Nephron progenitor cell (in vitro differentiated cells): ENCODE data around the gene PIM3.

Source experiments
- DNase-seq: peaks from one replicate; pipeline ENCODE4 v3.0.0; 2021
- H3K27ac Mint-ChIP-seq: 2 replicates; pipeline ENCODE4 v1.8.0; 2021; ENCODE audit warnings: mild to moderate bottlenecking, moderate library complexity, mixed read lengths
- H3K27me3 Mint-ChIP-seq: 2 replicates; pipeline ENCODE4 v1.8.0; 2021; ENCODE audit warnings: mild to moderate bottlenecking, low read depth, mixed read lengths; ENCODE audit not compliant: poor library complexity
- H3K36me3 Mint-ChIP-seq: 2 replicates; pipeline ENCODE4 v1.8.0; 2021; ENCODE audit warnings: low read depth, mixed read lengths
- H3K4me1 Mint-ChIP-seq: 2 replicates; pipeline ENCODE4 v1.8.0; 2021; ENCODE audit warnings: mixed read lengths
- H3K4me3 Mint-ChIP-seq: 2 replicates; pipeline ENCODE4 v1.8.0; 2021; ENCODE audit warnings: mild to moderate bottlenecking, moderate library complexity, mixed read lengths
- H3K9me3 Mint-ChIP-seq: 2 replicates; pipeline ENCODE4 v1.8.0; 2021; ENCODE audit warnings: mild to moderate bottlenecking, moderate library complexity, mixed read lengths
- CTCF ChIP-seq: fragments of 200-600 bp; sonication (generic); IDR thresholded peaks from 2 replicates; pipeline ENCODE4 v1.5.0; 2021; ENCODE audit warnings: antibody characterized with exemption

The PIM3 gene

GRCh38 chr22:49993649-49994360, 33.2 kb downstream of the PIM3 start:
- H3K36me3 Mint-ChIP-seq, result peaks cover 11% of the 10 kb centered on the region
- H3K27ac Mint-ChIP-seq, result no peak overlapping the region
- no peaks in the 10 kb centered on the region for H3K4me1 Mint-ChIP-seq
- DNase-seq, result no peak
- H3K9me3 Mint-ChIP-seq, result peaks cover 42% of the 10 kb centered on the region
- TF ChIP-seq CTCF, result no peak
- H3K27me3 Mint-ChIP-seq, result peaks cover 39% of the 10 kb centered on the region
- H3K4me3 Mint-ChIP-seq, result no peak overlapping the region

GRCh38 chr22:49994361-49995040, 33.9 kb downstream of the PIM3 start:
- no peak overlapping the region for H3K27ac Mint-ChIP-seq
- no peak for TF ChIP-seq CTCF
- peaks cover 4% of the 10 kb centered on the region for H3K4me1 Mint-ChIP-seq
- H3K27me3 Mint-ChIP-seq, result peaks cover 42% of the 10 kb centered on the region
- DNase-seq, result no peak
- H3K9me3 Mint-ChIP-seq, result peaks cover 35% of the 10 kb centered on the region
- H3K4me3 Mint-ChIP-seq, result no peak overlapping the region
- H3K36me3 Mint-ChIP-seq, result peaks cover 11% of the 10 kb centered on the region

- Mint-ChIP-seq H3K9me3 (peaks cover 31% of the 10 kb centered on the region), H3K27me3 (peaks cover 46% of the 10 kb centered on the region), H3K4me1 (peaks cover 4% of the 10 kb centered on the region), H3K36me3 (peaks cover 11% of the 10 kb centered on the region), H3K4me3 (no peak overlapping the region), H3K27ac (no peak overlapping the region)
- TF ChIP-seq CTCF, result no peak
- no peak for DNase-seq
Observed at GRCh38 chr22:49995041-49995360, 34.4 kb downstream of the PIM3 start.

- Mint-ChIP-seq H3K27me3 (peaks cover 51% of the 10 kb centered on the region), H3K4me1 (peaks cover 4% of the 10 kb centered on the region), H3K36me3 (peaks cover 8% of the 10 kb centered on the region), H3K4me3 (no peak overlapping the region), H3K9me3 (peaks cover 26% of the 10 kb centered on the region), H3K27ac (no peak overlapping the region)
- TF ChIP-seq CTCF, result no peak
- DNase-seq, result no peak
Observed at GRCh38 chr22:49995361-49996118, 35.0 kb downstream of the PIM3 start.

- H3K4me3 Mint-ChIP-seq, result no peak overlapping the region
- no peak for TF ChIP-seq CTCF
- no peak overlapping the region for H3K27ac Mint-ChIP-seq
- H3K36me3 Mint-ChIP-seq, result peaks cover 2% of the 10 kb centered on the region
- peaks cover 4% of the 10 kb centered on the region for H3K4me1 Mint-ChIP-seq
- H3K9me3 Mint-ChIP-seq, result peaks cover 21% of the 10 kb centered on the region
- DNase-seq, result no peak
- peaks cover 52% of the 10 kb centered on the region for H3K27me3 Mint-ChIP-seq
Observed at GRCh38 chr22:49996119-49996517, 35.5 kb downstream of the PIM3 start.
